DND-41 (cell line): ENCODE measurements around the gene HLA-DPB1.

Experiments used
- EZH2 ChIP-seq: IDR thresholded peaks from 3 replicates; pipeline ENCODE4 v1.6.1; 2012; ENCODE audit warnings: borderline replicate concordance, low read depth, mild to moderate bottlenecking, moderate library complexity, low read length, inconsistent platforms; ENCODE audit not compliant: severe bottlenecking
- TF ChIP-seq, protein P1 (sequence below): IDR thresholded peaks from 2 replicates; pipeline ENCODE4 v1.5.1; 2012; ENCODE audit warnings: borderline replicate concordance, low read length, moderate library complexity, mild to moderate bottlenecking; ENCODE audit not compliant: poor library complexity, severe bottlenecking; ENCODE audit errors: extremely low read depth

DNA sequence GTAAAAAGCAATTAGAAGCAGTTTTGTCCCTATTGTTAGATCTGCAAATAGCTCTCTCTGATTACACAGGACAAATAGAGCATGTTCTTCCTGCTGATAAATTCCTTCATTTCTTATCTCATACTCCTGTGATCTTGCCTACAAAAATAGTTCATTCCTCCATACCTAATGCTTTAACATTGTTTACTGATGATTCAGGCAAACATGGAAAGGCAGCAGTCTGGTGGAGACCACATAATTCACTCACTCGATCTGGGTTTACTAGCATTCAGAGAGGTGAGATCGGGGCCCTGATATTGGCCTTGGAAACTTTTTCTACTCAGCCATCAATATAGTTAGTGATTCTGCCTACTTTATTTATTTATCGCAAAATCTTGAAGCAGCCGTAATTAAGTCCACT lies 22.6 kb upstream of the HLA-DPB1 start:
- TF ChIP-seq, protein P1, sequence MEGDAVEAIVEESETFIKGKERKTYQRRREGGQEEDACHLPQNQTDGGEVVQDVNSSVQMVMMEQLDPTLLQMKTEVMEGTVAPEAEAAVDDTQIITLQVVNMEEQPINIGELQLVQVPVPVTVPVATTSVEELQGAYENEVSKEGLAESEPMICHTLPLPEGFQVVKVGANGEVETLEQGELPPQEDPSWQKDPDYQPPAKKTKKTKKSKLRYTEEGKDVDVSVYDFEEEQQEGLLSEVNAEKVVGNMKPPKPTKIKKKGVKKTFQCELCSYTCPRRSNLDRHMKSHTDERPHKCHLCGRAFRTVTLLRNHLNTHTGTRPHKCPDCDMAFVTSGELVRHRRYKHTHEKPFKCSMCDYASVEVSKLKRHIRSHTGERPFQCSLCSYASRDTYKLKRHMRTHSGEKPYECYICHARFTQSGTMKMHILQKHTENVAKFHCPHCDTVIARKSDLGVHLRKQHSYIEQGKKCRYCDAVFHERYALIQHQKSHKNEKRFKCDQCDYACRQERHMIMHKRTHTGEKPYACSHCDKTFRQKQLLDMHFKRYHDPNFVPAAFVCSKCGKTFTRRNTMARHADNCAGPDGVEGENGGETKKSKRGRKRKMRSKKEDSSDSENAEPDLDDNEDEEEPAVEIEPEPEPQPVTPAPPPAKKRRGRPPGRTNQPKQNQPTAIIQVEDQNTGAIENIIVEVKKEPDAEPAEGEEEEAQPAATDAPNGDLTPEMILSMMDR = no peak
- TF ChIP-seq EZH2 = no peak
